Kidney epithelial cell (primary cell): ENCODE results near the gene NRAP. TPM values are rescaled to one million over a fixed set of nuclear protein-coding genes. Genes with fewer than 3 reads are reported as not detected.
A peak's percentile ranks its signal among the peaks of the same experiment; 100 is the strongest.

Source experiments
- DNase-seq: peaks from one replicate; pipeline ENCODE4 v3.0.0-alpha.2; 2010; ENCODE audit warnings: low read depth
- H3K27me3 ChIP-seq: 2 replicates; pipeline ENCODE4 v1.6.0; 2011; ENCODE audit warnings: low read length; ENCODE audit not compliant: control insufficient read depth, insufficient read depth
- H3K36me3 ChIP-seq: 2 replicates; pipeline ENCODE4 v1.5.1; 2011; ENCODE audit warnings: low read length; ENCODE audit not compliant: control insufficient read depth, insufficient read depth
- H3K4me3 ChIP-seq: 2 replicates; pipeline ENCODE4 v1.5.1; 2011; ENCODE audit warnings: low read depth, mild to moderate bottlenecking, control low read depth, low read length
- CTCF ChIP-seq: IDR thresholded peaks from 2 replicates; pipeline ENCODE4 v1.5.1; 2011; ENCODE audit warnings: mild to moderate bottlenecking, moderate library complexity, low read length, control low read depth, inconsistent platforms; ENCODE audit not compliant: insufficient read depth, poor library complexity, severe bottlenecking
- total RNA-seq: library from RNA; depleted of rRNA; stranded (reverse); fragments of >200 nt; gene quantifications from 2 replicates; pipeline ENCODE4 v1.2.3, GENCODE V29; 2015

The NRAP gene
- total RNA-seq, 1 donor from 2014 or later, result not detected

GRCh38 chr10:113617086-113617485, 46.8 kb downstream of the NRAP start:
- Histone ChIP-seq H3K4me3 (no peak overlapping the region), H3K27me3 (peaks cover 15% of the 10 kb centered on the region), H3K36me3 (no peaks in the 10 kb centered on the region)
- TF ChIP-seq CTCF, result no peak
- no peak for DNase-seq

GRCh38 chr10:113616244-113617074, 47.4 kb downstream of the NRAP start:
- H3K36me3 ChIP-seq, result no peaks in the 10 kb centered on the region
- H3K4me3 ChIP-seq, result no peak overlapping the region
- no peak for DNase-seq
- TF ChIP-seq CTCF, result peak; percentile 55
- H3K27me3 ChIP-seq, result peaks cover 12% of the 10 kb centered on the region

GRCh38 chr10:113613977-113614690, 49.7 kb downstream of the NRAP start:
- Histone ChIP-seq H3K4me3 (no peak overlapping the region), H3K36me3 (no peaks in the 10 kb centered on the region), H3K27me3 (peaks cover 12% of the 10 kb centered on the region)
- DNase-seq, result no peak
- TF ChIP-seq CTCF, result no peak

- no peaks in the 10 kb centered on the region for H3K36me3 ChIP-seq
- DNase-seq, result no peak
- no peak overlapping the region for H3K4me3 ChIP-seq
- peaks cover 12% of the 10 kb centered on the region for H3K27me3 ChIP-seq
- no peak for TF ChIP-seq CTCF
Observed at GRCh38 chr10:113613427-113613826, 50.4 kb downstream of the NRAP start.

- TF ChIP-seq CTCF, result no peak
- DNase-seq, result no peak
- no peak overlapping the region for H3K4me3 ChIP-seq
- H3K27me3 ChIP-seq, result peaks cover 12% of the 10 kb centered on the region
- H3K36me3 ChIP-seq, result no peaks in the 10 kb centered on the region
Observed at GRCh38 chr10:113612154-113612553, 51.7 kb downstream of the NRAP start.
